SJCRH30 (cell line): Measurements from ENCODE around the gene ATP6V0A4. TPM values are rescaled to one million over a fixed set of nuclear protein-coding genes. Genes with fewer than 3 reads are reported as not detected.
"Not testable (repeated sequence)": the region's sequence is repeated elsewhere in the genome, so short reads cannot be mapped to it uniquely, and the experiment has no call there.

Experiments
- DNase-seq, 2 experiments: peaks; one replicate each; pipeline ENCODE4 v3.0.0-alpha.2; 2015 to 2020
- H3K27ac ChIP-seq: fragments of 250-450 bp; sonication (Bioruptor Pico); 2 replicates; pipeline ENCODE4 v1.5.1; 2020; ENCODE audit warnings: mild to moderate bottlenecking, moderate library complexity
- H3K27me3 ChIP-seq: fragments of 250-450 bp; sonication (Bioruptor Pico); 2 replicates; pipeline ENCODE4 v1.5.1; 2020; ENCODE audit warnings: mild to moderate bottlenecking, moderate library complexity
- H3K36me3 ChIP-seq: fragments of 250-450 bp; sonication (Bioruptor Pico); 2 replicates; pipeline ENCODE4 v1.5.1; 2020; ENCODE audit warnings: mild to moderate bottlenecking, moderate library complexity
- H3K4me1 ChIP-seq: fragments of 250-450 bp; sonication (Bioruptor Pico); 2 replicates; pipeline ENCODE4 v1.5.1; 2020; ENCODE audit warnings: mild to moderate bottlenecking, moderate library complexity
- H3K4me3 ChIP-seq: fragments of 250-450 bp; sonication (Bioruptor Pico); 2 replicates; pipeline ENCODE4 v1.5.1; 2020; ENCODE audit warnings: mild to moderate bottlenecking, moderate library complexity
- H3K9me3 ChIP-seq: fragments of 250-450 bp; sonication (Bioruptor Pico); replicated peaks from 2 replicates; pipeline ENCODE4 v1.5.1; 2020; ENCODE audit warnings: mild to moderate bottlenecking, moderate library complexity
- total RNA-seq: library from RNA; depleted of rRNA; stranded (reverse); fragments of >200 nt; shearing (Covaris generic); gene quantifications from 2 replicates; pipeline ENCODE4 v1.2.3, GENCODE V29; 2014

ATP6V0A4 gene
- total RNA-seq, 1 experiment from 2014 or later, result 1.3 TPM

DNA sequence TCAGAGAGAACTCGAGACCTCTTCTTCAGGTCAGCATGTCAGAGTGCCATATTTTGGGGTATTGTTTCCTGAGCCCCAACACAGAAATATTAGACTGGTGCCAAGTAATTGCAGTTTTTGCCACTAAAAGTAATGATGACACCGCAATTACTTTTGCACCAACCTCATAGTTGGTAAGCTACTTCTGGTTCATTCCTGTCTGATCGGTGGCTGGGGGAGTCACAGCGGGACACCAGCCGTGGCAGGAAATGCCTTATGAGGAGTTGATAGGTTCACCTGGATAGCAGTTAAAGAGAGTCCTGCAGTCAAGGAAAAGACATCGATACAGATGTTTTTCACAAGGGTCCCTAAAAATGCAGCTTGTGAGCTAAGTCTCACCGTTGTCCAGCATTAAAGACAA, 23.9 kb upstream of the ATP6V0A4 start:
- Histone ChIP-seq H3K4me1 (peaks cover 6% of the 10 kb centered on the region; the same call in 1 of the 2 replicates), H3K27ac (no peak overlapping the region), H3K27me3 (no peaks in the 10 kb centered on the region), H3K9me3 (no peaks in the 10 kb centered on the region), H3K4me3 (no peak overlapping the region), H3K36me3 (no peaks in the 10 kb centered on the region)
- DNase-seq, result no peak

DNA sequence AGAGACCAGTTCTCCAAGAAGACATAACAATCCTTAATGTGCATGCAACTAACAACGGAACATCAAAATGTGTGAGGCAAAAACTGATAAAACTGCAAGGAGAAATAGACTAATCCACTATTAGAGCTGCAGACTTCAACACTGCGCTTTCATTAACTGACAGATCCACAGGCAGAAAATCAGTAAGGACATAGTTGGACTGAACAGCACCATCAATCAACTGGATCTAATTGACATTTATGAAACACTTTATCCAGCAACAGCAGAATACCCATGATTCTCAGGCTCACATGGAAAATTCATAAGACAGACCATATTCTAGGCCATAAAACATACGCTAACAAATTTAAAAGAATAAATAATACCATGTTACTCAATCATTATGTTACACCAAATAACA, 21.6 kb upstream of the ATP6V0A4 start:
- no peaks in the 10 kb centered on the region for H3K36me3 ChIP-seq
- no peak overlapping the region for H3K27ac ChIP-seq
- no peak overlapping the region for H3K4me3 ChIP-seq
- H3K9me3 ChIP-seq, result no peaks in the 10 kb centered on the region
- no peak for DNase-seq
- H3K4me1 ChIP-seq, result peaks cover under 1% of the 10 kb centered on the region; the same call in 1 of the 2 replicates
- H3K27me3 ChIP-seq, result no peaks in the 10 kb centered on the region

DNA sequence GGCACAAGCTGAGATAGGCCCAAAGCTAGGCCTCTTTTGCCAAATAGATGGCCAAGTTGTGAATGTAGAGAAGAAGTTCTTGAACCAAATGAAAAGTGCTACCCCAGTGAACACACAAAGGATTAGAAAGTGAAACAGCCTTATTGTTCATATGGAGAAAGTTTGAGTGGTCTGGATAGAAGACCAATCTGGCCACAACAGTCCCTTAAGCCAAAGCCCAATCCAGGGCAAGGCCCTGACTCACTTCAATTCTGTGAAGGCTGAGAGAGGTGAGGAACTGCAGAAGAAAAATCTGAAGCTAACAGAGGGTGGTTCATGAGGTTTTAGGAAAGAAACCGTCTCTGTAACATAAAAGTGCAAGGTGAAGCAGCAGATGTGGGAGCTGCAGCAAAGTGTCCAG, 18.7 kb upstream of the ATP6V0A4 start:
- H3K9me3 ChIP-seq, result no peaks in the 10 kb centered on the region
- H3K4me1 ChIP-seq, result peaks cover 5% of the 10 kb centered on the region; the same call in 1 of the 2 replicates
- no peaks in the 10 kb centered on the region for H3K36me3 ChIP-seq
- H3K4me3 ChIP-seq, result no peak overlapping the region
- H3K27me3 ChIP-seq, result no peaks in the 10 kb centered on the region
- no peak for DNase-seq
- no peak overlapping the region for H3K27ac ChIP-seq

DNA sequence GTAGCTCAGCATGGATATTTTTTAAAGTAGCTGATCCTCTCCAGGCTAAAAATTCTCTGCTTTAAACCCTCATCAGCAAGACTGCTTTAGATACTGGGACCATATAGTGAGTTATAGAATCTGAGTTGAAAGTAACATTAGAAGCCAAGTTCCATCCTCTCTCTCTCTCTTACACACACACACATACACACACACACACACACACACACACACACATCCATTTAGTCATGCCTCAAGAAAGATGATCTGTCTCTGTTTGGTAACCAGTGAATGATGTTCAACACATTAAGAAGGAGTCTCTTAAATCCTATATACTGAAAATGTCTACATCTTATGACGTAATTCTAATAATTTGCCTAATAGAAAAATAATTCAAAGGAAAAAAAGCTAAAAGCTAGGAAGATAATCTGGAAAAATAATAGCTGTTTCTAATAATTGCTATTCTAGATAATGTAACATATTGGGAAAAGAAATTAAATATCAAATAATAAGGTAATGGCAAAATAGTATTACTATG, 16.9 kb upstream of the ATP6V0A4 start:
- Histone ChIP-seq H3K36me3 (no peaks in the 10 kb centered on the region), H3K9me3 (no peaks in the 10 kb centered on the region), H3K27ac (no peak overlapping the region), H3K4me1 (peaks cover 5% of the 10 kb centered on the region; the same call in 1 of the 2 replicates), H3K27me3 (no peaks in the 10 kb centered on the region), H3K4me3 (no peak overlapping the region)
- DNase-seq, result peak in 1 of 2 experiments; percentile 49

DNA sequence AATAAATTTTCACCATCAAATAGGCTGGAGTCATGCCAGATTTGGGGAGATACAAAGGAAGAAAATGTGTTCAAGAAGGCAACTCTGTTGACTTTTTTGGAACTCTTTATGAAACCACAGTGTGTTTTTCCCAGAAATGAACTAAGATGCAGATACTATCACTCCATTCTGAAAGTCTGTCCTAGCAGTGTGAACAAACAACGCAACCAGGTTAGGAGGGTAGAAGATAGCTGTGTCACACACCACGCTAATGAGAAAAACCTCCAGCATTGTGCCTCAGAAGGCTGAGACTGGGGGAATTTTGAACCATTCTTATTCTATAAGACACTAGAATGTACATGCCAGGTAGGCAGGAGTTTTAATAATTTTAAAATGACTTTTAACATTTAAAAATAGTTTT, 15.9 kb upstream of the ATP6V0A4 start:
- Histone ChIP-seq H3K36me3 (no peaks in the 10 kb centered on the region), H3K4me1 (peaks cover 5% of the 10 kb centered on the region; the same call in 1 of the 2 replicates), H3K4me3 (no peak overlapping the region), H3K9me3 (no peaks in the 10 kb centered on the region), H3K27me3 (no peaks in the 10 kb centered on the region), H3K27ac (no peak overlapping the region)
- no peak for DNase-seq

DNA sequence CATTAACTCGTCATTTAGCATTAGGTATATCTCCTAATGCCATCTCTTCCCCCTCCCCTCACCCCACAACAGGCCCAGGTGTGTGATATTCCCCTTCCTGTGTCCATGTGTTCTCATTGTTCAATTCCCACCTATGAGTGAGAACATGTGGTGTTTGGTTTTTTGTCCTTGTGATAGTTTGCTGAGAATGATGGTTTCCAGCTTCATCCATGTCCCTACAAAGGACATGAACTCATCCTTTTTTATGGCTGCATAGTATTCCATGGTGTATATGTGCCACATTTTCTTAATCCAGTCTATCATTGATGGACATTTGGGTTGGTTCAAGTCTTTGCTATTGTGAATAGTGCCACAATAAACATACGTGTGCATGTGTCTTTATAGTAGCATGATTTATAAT, 13.3 kb upstream of the ATP6V0A4 start:
- H3K4me1 ChIP-seq, DNase-seq, H3K27ac ChIP-seq, H3K4me3 ChIP-seq, H3K27me3 ChIP-seq, H3K36me3 ChIP-seq, H3K9me3 ChIP-seq: not testable (repeated sequence)

DNA sequence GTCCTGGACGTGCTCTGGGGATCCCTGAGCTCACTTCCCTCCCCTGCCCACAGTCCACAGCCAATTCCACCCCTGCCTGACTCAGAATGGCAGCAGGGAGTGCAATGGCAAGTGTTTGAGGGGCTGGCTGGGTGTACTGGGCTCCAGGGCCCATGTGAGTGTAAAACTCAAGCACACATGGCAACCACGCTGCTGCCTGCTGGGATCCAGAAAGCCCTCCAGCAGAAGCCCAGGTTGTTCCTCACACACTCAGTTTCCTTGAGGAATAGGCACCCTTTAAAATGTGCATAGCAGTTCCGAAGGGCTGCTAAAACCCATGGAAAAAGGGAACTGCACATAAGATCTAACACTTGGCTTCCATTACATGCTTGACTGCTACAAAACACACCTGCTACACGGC, 11.3 kb upstream of the ATP6V0A4 start:
- Histone ChIP-seq H3K9me3 (no peaks in the 10 kb centered on the region), H3K4me3 (no peak overlapping the region), H3K36me3 (no peaks in the 10 kb centered on the region), H3K27me3 (no peaks in the 10 kb centered on the region), H3K4me1 (0 out of 2 replicates have a peak, but pooled peaks cover under 1% of the 10 kb centered on the region), H3K27ac (no peak overlapping the region)
- DNase-seq, result no peak

DNA sequence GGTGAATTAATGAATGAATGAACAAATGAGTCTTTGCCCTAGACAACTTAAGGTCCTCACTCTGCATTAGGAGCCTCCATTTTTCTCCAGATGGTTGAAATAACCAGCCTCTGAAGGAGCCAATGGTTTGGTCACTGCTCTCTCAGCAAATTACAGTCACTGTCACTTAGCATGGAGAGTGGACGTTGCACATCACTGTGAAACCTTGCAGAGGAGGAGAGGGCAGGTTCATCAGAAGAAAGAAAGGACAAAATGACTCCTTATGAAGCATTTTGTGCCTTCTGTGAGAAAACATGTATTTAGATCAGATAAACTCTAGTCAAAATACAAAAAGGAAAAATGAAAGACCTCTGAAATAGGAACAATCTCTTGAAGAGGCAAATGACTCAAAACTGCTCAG, 6.6 kb upstream of the ATP6V0A4 start:
- H3K27ac ChIP-seq, result no peak overlapping the region
- no peak for DNase-seq
- H3K27me3 ChIP-seq, result no peaks in the 10 kb centered on the region
- no peaks in the 10 kb centered on the region for H3K36me3 ChIP-seq
- H3K4me3 ChIP-seq, result no peak overlapping the region
- H3K9me3 ChIP-seq, result no peaks in the 10 kb centered on the region
- no peaks in the 10 kb centered on the region for H3K4me1 ChIP-seq

DNA sequence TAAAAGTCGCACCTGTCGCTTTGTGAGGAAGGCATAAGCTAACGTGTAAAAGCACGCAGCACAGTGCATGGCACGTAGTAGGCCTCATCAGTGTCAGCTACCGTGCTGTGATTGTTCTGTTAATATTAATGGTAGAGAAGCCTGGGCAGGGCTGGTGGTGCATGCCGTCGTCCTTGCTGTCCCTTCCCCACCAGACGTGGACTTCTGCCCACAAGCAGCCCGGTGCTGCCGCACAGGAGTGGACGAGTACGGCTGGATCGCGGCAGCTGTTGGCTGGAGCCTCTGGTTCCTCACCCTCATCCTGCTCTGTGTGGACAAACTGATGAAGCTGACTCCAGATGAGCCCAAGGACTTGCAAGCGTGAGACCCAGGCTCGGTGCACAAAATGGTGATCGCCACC, 4.7 kb upstream of the ATP6V0A4 start:
- H3K4me3 ChIP-seq, result no peak overlapping the region
- H3K4me1 ChIP-seq, result no peaks in the 10 kb centered on the region
- H3K27me3 ChIP-seq, result no peaks in the 10 kb centered on the region
- no peaks in the 10 kb centered on the region for H3K9me3 ChIP-seq
- no peak overlapping the region for H3K27ac ChIP-seq
- H3K36me3 ChIP-seq, result no peaks in the 10 kb centered on the region
- no peak for DNase-seq

DNA sequence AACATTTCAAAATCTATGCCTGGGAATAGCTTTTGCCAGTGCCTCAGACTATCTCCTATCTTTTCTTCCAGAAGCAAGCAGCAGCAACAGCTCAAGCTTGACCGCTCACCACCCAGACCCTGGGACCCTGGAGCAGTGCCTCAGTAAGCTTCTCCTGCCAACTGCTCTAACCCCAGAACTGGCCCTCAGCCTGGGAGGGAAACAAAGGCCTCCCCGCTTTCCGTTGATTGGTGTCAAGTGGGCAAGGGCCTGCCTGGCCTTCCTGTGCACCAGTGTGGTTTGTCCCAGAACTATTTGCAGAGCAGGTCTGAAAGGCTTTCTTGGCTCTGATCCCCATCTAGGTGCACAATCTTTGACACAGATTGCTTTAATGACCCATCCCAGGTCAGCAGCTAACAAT, 3.3 kb upstream of the ATP6V0A4 start:
- H3K36me3 ChIP-seq, result no peaks in the 10 kb centered on the region
- DNase-seq, result no peak
- no peaks in the 10 kb centered on the region for H3K27me3 ChIP-seq
- no peak overlapping the region for H3K4me3 ChIP-seq
- no peaks in the 10 kb centered on the region for H3K9me3 ChIP-seq
- H3K4me1 ChIP-seq, result no peaks in the 10 kb centered on the region
- no peak overlapping the region for H3K27ac ChIP-seq

DNA sequence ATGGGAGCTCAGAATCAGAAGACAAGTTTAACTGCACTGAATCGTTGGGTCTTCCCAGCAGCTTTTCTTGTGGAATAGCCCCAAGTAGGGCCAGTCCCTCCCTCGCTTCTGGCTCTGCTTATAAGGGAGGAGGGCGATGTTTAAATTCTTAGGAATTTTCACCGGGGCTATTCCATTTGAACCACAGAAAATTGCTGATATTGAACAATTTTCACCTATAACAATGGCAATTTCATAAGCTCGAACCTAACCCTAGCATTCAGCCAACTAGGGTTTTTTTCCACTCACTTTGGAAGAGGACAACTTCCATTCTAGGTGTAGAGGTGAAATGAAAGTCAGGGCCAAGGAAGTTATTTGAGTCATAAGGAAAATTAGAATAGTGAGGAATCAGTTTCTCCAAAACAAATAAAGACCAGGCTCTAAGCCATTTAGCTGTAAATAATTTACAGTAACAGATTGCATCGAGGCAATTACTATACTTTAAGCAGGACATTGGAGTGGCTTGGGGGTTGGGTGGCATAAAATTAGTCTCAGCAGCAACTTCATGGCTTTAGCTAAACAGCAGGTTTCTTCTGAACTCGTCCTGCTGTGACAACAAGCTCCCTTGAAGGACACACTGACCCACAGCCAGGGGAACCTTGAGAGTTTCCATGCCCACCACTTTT, 1.5 kb upstream of the ATP6V0A4 start:
- Histone ChIP-seq H3K4me1 (no peaks in the 10 kb centered on the region), H3K27me3 (no peaks in the 10 kb centered on the region), H3K27ac (no peak overlapping the region), H3K4me3 (no peak overlapping the region), H3K9me3 (no peaks in the 10 kb centered on the region), H3K36me3 (no peaks in the 10 kb centered on the region)
- no peak for DNase-seq

DNA sequence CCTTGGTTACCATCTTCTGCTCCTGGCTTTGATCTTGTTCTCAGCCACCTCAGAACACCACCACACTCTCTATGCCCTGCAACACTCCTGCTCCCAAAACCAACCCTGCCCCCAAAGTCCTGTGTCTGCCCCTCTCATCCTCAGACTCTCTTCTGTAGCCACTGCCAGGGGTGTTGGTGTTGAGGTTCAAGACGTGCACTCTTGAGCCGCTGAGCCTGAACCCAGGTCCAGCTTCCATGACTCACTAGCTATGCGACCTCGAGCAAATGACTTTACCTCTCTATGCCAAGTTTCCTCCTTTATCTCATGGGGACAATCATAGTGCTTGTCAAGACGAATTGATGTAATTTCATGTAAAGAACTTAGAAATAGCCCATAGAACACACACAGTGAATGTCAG, 840 bp upstream of the ATP6V0A4 start:
- no peak for DNase-seq
- Histone ChIP-seq H3K4me1 (no peaks in the 10 kb centered on the region), H3K9me3 (no peaks in the 10 kb centered on the region), H3K27me3 (no peaks in the 10 kb centered on the region), H3K4me3 (no peak overlapping the region), H3K27ac (no peak overlapping the region), H3K36me3 (no peaks in the 10 kb centered on the region)

DNA sequence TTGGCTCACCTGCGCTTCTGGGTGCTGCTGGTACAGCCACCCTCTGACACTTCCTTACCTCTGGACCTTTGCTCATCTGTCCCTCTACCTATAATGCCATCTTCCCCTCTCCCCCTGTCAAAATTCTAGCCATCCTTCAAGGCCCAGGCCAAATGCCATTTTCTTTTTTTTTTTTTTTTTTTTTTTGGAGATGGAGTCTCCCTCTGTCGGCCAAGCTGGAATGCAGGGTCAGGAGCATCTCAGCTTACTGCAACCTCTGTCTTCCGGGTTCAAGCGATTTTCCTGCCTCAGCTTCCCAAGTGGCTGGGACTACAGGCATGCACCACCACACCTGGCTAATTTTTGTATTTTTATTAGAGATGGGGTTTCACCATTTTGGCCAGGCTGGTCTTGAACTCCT, 950 bp downstream of the ATP6V0A4 start:
- H3K36me3 ChIP-seq, H3K27me3 ChIP-seq, DNase-seq, H3K27ac ChIP-seq, H3K9me3 ChIP-seq, H3K4me3 ChIP-seq, H3K4me1 ChIP-seq: not testable (repeated sequence)

DNA sequence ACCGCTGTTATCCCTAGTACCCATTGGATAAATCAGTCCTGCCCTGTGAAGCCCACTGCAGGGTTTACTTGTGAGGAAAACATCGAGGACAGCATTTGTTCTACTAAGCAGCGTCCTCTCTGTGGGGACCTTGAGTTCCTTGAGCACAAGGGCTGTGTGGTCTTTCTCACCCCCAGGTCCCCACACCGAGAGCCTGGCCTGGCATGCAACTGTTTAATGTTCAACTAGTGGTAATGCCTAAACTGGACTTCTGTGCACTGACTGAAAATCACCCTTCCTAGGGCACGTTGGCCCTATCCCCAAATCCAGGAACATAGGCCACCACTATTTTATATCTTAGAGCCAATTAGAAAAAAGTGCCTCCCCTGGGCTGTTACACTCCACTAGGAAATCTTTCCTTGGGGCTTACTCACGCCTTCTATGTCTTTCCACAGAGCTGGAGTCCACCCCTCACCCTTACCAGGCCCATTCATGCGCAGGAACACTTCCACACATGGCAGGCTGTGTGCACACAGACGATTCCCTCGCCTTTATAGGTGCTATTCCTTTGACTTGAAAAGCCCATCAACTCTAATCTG, 1.9 kb downstream of the ATP6V0A4 start:
- H3K27ac ChIP-seq, result no peak overlapping the region
- H3K4me3 ChIP-seq, result no peak overlapping the region
- H3K4me1 ChIP-seq, result no peaks in the 10 kb centered on the region
- no peak for DNase-seq
- H3K27me3 ChIP-seq, result no peaks in the 10 kb centered on the region
- H3K9me3 ChIP-seq, result no peaks in the 10 kb centered on the region
- H3K36me3 ChIP-seq, result no peaks in the 10 kb centered on the region

DNA sequence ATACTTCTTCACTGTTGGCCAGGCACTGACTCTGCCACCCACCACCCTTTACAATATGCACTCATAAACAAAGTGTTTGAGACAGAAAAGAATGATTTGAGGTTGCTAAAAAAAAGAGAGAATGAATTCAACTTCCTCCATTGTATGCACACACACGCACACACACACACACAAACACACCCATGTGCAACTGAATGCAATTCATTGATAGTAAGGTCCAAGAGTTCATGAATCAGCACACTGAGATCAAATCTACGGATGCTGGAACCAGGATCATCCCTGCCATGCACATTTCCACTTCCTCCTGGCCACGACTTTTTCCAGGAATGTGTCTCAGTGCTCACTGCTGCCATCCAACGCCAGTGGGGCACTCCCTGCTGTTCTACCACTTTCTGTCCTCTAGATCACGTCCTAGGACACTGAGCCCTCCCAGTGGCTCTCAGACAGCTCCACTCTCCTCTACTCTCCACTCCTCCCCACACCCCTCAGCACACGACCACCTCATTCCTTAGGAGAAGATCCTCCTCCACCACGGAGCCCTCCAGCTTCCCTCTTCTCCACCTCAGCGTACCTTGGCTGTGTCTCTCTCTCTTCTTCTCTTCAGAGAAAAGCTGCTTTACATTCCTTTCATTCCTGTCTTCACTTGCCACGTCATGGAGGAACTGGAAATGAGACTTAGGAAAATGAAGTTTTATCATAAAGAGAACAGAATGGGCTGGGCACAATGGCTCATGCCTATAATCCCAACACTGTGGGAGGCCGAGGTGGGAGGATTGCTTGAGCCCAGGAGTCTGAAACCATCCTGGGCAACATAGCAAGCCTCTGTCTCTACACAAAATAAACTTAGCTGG, 12.2 kb downstream of the ATP6V0A4 start:
- Histone ChIP-seq H3K36me3 (no peaks in the 10 kb centered on the region), H3K4me1 (0 out of 2 replicates have a peak, but pooled peaks cover 5% of the 10 kb centered on the region), H3K9me3 (no peaks in the 10 kb centered on the region), H3K27ac (no peak overlapping the region), H3K27me3 (no peaks in the 10 kb centered on the region), H3K4me3 (no peak overlapping the region)
- DNase-seq, result no peak
